GM21423 (cell line): Measurements from ENCODE around the gene DNAAF1.
"Not testable (repeated sequence)": the region's sequence is repeated elsewhere in the genome, so short reads cannot be mapped to it uniquely, and the experiment has no call there.

Experiments used
- ATAC-seq: cut with Tn5 transposase; IDR thresholded peaks from one replicate; pipeline ENCODE4 v1.9.1; 2021; ENCODE audit warnings: mild to moderate bottlenecking, moderate library complexity; ENCODE audit not compliant: unreplicated experiment

The DNAAF1 gene

DNA sequence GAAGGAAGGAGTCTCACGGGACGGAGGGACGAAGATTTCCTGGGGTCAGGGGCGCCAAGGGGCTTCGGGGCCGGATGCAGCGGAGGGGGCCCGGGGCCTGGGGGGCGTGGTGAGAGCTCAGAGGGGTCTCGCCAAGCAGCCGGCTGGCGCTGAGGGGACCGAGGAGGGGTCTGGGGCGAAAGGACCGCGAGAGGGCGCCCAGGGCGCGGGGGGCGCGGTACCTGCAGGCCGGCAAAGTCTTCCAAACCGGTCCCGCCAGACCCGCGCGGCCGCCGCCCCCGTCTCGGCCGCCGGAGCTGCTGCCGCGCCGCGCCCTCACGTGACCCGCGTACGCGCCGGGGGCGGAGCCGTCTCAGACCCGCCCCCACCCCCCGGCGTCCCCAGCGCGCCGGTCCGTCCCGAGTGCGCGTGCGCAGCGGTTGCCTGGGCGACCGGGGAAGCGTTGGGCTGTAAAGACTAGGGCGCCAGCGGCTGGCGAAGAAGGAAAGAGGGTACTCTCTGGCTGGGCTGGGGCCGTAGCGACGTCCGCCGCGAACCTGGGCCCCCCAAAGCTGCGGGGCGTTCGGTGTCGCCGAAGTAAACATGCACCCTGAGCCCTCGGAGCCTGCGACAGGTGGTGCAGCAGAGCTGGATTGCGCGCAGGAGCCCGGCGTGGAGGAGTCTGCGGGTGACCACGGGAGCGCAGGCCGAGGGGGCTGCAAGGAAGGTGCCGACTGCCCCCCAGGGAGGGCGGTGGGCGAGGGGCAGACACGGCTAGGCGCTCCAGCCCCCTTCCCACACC lies at the start of gene DNAAF1, which contains the start of gene HSDL1:
TSS of gene DNAAF1 (plus strand) at position 450 of the 781 bp plus-strand sequence. CDS start at position 583, 133 bp downstream.
TSS of gene HSDL1 (minus strand) at position 319 of the 781 bp plus-strand sequence. CDS start 13,856 bp downstream, outside the sequence.
- peak; percentile 92 for ATAC-seq

- no peak for ATAC-seq
Measured at GRCh38 chr16:84095466-84095865, 49.6 kb upstream of the DNAAF1 start.

GRCh38 chr16:84096447-84097005 lies 48.6 kb upstream of the DNAAF1 start:
- no peak for ATAC-seq

GRCh38 chr16:84098939-84099338 lies 46.2 kb upstream of the DNAAF1 start:
- ATAC-seq: no peak

- ATAC-seq: no peak
Measured at GRCh38 chr16:84103678-84104077, 41.4 kb upstream of the DNAAF1 start.

DNA sequence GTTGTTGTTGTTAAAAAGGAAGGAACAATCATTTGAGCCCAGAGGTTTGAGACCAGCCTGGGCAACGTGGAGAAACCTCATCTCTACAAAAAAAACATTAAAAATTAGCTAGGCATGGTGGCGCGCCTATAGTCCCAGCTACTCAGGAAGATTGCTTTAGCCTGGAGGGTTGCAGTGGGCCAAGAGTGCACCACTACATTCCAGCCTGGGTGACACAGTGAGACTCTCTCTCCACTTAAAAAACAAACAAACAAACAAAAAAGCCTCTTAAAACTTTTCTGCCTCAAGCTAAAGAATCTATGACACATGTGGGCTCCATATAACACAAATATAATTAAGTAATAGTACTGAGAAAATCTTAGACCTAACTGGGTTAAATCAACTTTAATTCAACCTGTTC lies 40.9 kb upstream of the DNAAF1 start:
- no peak for ATAC-seq

- ATAC-seq: no peak
Measured at GRCh38 chr16:84105301-84105815, 39.8 kb upstream of the DNAAF1 start.

DNA sequence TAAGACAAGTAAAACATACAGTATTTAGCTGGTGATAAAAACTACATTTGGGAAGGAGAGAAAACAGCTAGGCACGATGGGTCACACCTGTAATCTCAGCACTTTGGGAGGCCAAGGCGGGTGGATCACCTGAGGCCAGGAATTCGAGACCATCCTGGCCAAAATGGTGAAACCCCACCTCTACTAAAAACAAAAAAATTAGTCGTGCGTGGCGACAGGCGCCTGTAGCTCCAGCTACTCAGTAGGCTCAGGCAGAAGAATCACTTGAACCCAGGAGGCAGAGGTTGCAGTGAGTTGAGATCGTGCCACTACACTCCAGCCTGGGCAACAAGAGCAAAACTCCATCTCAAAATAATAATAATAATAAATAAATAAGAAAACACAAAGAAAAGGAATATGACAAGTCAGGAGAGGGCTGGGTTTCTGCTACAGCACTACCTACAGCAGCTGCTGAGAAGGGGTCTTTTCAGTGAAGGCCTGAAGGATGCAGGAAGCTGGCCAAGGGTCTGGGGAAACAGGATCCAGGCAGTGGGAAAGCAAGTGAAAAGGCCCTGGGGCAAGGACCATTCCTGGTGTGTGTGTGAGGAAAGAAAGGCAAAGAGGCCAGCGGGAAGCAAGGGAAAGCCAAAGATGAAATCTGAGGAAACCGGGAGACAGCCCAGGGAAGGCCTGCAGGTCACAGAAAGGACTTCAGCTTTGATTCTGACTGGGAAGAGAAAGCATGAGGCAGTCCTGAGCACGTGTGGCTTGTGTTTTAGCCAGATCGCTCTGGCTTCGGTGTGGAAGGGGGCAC lies 39.0 kb upstream of the DNAAF1 start:
- no peak for ATAC-seq

- ATAC-seq: no peak
Measured at GRCh38 chr16:84107921-84108320, 37.2 kb upstream of the DNAAF1 start.

DNA sequence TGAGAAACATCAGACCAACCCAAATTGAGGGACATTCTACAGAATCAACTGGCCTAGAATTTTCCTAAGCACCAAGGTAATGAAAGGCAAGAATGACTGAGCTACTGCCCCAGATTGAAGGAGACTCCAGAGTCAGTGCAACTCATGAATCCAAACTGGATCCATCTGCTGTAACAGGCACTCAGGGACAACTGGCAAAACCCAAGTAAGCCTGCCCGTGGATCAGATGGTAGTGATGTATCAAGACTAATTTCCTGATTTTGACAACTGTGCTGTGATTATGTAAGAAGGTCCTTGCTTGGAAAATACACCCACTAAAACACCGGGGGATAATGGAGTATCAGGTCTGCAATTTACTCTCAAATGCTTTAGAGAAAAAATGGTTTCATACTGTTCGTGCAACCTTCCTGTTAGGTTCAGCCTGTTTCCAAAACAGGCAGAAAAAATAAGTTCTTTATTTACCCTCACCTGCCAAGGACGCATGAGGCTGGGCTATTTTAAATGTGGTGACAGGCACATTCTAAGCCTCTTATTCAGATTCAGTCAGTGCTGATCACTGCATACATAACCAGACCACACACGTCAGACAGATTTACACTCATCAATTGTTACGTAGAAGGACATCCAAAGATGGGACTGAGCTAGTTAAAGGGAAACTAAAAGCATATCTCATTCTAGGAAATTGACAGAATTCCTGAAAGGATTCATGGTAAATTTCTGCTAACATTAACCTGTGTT lies 35.3 kb upstream of the DNAAF1 start:
- ATAC-seq: no peak

GRCh38 chr16:84110527-84110926 lies 34.6 kb upstream of the DNAAF1 start:
- no peak for ATAC-seq

DNA sequence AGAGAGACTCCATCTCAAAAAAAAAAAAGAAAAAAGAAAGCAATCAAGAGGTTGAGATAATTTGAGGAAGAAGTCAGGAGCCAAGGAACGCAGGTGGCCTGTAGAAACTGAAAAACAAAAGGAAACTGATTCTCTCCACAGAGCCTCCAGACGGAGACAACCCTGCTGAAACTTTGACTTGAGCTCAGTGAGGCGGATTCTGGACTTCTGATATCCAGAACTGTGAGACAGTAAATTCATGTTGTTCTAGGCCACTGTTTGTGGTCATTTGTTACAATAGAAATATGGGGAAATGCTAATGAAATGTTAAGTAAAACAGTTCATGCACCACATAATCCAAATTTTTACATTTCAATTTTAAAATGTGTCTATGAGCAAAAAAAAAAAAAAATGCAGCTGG lies 33.6 kb upstream of the DNAAF1 start:
- no peak for ATAC-seq

DNA sequence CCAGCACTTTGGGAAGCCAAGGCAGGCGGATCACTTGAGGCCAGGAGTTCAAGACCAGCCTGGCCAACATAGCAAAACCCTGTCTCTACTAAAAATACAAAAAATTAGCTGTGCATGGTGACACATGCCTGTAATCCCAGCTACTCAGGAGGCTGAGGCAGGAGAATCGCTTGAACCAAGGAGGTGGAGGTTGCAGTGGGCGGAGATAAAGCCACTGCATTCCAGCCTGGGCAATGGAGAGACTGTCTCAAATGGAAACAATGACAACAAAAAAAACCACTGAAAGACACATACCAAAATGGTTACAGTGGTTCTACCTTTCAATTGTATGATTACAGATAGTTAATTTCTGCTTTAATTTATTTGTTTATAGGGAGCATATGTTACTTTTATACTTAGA lies 33.2 kb upstream of the DNAAF1 start:
- not testable (repeated sequence) for ATAC-seq

DNA sequence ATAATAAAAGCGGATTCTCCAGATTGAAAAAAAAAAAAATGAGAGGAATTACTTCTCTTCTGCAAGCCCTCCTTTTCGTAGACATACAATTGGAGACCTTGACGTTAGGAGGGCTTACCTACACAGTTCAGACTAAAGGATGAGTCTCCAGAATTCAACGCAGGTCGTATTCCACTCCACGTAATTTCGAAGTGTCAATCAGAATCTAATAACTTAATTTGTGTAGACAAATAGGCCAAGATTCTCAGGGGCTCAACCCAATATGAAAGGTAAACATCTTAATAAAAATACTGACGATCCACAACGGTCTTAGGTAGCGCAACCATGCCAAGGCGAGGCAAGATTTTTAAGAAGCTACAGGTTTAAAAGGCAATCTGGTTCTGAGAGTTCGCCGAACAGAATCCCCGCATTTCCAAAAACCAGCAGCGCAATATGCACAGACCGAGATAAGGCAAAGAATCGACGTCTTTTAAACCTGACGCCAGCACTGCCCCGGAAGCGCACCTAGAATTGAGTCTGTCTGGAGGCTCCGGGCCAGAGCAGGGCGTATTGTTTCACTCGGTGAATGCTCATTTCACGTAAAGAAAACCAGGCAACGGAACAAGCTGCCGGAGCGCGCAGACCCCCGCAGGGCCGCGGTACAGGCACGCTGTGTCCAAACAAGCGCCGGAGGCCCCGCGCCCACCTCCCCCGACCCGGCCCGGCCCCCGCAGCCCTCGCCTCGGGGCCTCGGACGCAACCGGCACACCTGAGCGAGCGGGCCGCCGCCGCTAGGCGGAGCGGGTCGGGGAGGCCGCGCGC lies 29.0 kb upstream of the DNAAF1 start:
- ATAC-seq: peak; percentile 36

DNA sequence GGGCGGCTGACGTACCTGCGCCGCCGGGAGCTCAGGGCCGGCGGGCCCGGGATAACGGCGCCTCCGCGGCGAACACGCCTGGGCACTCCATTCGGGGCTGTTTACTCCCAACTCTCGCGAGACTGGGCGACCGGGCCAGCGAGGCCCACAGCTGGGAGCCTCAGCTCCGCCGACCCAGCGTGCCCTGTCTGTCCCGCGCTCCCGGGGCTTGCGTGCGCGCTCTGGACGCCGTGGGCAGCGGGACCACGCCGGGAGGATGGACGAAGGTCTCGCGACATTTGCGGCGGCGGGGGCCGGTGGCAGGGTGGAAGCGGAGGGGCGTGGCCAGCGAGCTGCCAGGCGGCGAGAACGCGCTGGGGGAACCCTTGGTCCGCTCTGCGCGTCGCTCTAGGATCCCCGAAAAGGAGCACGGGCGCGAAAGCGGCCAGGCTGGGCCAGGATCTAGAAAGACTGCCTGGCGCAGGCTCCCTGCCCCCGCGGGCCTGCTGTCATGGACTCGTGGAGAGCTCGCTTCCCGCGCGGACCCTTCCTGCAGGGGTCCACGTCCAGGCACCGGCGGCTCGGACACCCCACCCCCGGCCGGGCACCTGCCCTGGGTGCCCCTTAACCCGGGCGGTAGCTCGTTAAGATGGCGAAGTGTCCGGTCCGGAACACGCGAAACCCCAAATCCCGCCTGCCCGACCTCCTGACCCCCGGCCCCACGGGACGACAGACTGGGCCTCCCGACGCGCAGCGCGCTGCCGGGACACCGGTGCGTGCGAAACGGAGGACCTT lies 28.2 kb upstream of the DNAAF1 start, which contains the start of gene MBTPS1:
TSS of gene MBTPS1 (minus strand) at position 223 of the 774 bp plus-strand sequence. CDS start 15,159 bp downstream, outside the sequence.
- ATAC-seq: peak; percentile 94

- ATAC-seq: peak; percentile 3
Measured at GRCh38 chr16:84117494-84117843, 27.6 kb upstream of the DNAAF1 start.

DNA sequence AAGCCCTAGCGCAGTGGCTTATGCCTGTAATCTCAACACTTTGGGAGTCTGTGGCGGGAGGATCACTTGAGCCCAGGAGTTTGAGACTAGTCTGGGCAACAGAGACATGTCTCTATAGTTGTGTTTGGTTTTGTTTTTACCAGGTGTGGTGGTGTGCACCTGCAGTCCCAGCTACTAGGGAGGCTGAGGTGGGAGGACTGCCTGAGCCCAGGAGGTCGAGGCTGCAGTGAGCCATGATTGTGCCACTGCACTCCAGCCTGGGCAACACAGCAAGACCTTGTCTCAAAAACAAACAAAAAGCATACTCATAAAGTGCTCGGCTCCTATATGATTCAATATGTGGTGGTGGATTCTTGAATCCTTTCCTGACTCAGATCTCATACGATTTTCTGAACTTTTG lies 26.8 kb upstream of the DNAAF1 start:
- ATAC-seq: not testable (repeated sequence)

GRCh38 chr16:84119368-84119767 lies 25.7 kb upstream of the DNAAF1 start:
- ATAC-seq: no peak

GRCh38 chr16:84120023-84120422 lies 25.1 kb upstream of the DNAAF1 start:
- ATAC-seq: no peak
